ENCODE data around the gene PAOX. TPM values are rescaled to one million over a fixed set of nuclear protein-coding genes. Genes with fewer than 3 reads are reported as not detected.

Gene PAOX
- total RNA-seq, 1 donor from 2014 or later = 4.6 TPM

DNA sequence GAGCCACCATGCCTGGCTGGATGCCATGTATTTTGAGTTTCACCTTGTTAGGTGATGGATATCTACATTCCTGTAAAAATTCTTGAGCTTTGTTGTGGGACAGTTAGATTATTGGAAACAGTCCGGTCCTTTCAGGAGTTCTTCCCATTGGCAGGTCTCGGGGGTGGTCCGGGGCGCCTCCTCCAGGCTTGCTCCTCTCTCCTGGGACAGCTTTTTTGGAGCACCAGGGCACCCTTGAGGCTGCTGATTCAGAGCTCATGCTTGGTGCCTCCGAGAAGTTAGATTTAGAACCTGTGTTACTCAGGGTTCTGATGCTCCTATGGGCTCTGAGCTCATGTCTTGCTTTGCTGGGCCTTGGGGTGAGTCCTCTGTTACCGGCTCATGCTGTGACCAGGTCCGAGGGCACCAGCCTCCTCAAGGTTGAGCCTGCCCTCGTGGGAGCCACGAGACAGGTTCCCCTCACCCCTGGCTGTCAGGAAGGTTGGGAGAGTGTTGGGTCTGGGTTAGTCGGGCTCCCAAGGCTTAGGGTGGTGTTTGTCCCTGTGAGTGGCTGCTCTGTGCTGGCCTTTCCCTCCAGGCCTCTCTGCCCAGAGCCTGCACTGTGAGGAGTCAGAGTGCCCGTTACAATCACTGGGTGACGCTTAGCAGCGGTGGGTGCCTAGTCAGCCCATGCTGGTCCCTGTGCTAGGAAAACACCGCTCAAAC, 39.4 kb downstream of the PAOX start:
- Histone ChIP-seq H3K4me2 (no peak overlapping the region), H3K9ac (no peak overlapping the region), H2AFZ (replicated peaks) (no peak overlapping the region), H3F3A (ENCODE audit: low read depth) (peaks cover 12% of the 10 kb centered on the region), H3K27ac (no peak overlapping the region), H3K9me3 (ENCODE audit: low read depth) (no peaks in the 10 kb centered on the region), H3K36me3 (peaks cover 3% of the 10 kb centered on the region), H3K4me3 (no peak overlapping the region), H3K27me3 (peaks cover 15% of the 10 kb centered on the region), H3K4me1 (no peaks in the 10 kb centered on the region), H3K79me2 (ENCODE audit: low read depth) (peaks cover 3% of the 10 kb centered on the region), H4K20me1 (ENCODE audit: low read depth) (peaks cover 19% of the 10 kb centered on the region)
- Mint-ChIP-seq H3K27ac (no peak overlapping the region), H3K4me3 (no peak overlapping the region), H3K4me1 (no peaks in the 10 kb centered on the region), H3K36me3 (peaks cover 19% of the 10 kb centered on the region), H3K9me3 (peaks cover 17% of the 10 kb centered on the region), H3K27me3 (ENCODE audit: insufficient read depth, low read depth) (peaks cover under 1% of the 10 kb centered on the region)
- no peak for TF ChIP-seq EZH2phosphoT487 (IDR thresholded peaks at IDR 0.05)
- TF ChIP-seq, protein P1, sequence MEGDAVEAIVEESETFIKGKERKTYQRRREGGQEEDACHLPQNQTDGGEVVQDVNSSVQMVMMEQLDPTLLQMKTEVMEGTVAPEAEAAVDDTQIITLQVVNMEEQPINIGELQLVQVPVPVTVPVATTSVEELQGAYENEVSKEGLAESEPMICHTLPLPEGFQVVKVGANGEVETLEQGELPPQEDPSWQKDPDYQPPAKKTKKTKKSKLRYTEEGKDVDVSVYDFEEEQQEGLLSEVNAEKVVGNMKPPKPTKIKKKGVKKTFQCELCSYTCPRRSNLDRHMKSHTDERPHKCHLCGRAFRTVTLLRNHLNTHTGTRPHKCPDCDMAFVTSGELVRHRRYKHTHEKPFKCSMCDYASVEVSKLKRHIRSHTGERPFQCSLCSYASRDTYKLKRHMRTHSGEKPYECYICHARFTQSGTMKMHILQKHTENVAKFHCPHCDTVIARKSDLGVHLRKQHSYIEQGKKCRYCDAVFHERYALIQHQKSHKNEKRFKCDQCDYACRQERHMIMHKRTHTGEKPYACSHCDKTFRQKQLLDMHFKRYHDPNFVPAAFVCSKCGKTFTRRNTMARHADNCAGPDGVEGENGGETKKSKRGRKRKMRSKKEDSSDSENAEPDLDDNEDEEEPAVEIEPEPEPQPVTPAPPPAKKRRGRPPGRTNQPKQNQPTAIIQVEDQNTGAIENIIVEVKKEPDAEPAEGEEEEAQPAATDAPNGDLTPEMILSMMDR (IDR thresholded peaks at IDR 0.05) = no peak
- TF ChIP-seq EZH2 (IDR thresholded peaks at IDR 0.05) = no peak
- no peak for DNase-seq (ENCODE audit: low spot score)

DNA sequence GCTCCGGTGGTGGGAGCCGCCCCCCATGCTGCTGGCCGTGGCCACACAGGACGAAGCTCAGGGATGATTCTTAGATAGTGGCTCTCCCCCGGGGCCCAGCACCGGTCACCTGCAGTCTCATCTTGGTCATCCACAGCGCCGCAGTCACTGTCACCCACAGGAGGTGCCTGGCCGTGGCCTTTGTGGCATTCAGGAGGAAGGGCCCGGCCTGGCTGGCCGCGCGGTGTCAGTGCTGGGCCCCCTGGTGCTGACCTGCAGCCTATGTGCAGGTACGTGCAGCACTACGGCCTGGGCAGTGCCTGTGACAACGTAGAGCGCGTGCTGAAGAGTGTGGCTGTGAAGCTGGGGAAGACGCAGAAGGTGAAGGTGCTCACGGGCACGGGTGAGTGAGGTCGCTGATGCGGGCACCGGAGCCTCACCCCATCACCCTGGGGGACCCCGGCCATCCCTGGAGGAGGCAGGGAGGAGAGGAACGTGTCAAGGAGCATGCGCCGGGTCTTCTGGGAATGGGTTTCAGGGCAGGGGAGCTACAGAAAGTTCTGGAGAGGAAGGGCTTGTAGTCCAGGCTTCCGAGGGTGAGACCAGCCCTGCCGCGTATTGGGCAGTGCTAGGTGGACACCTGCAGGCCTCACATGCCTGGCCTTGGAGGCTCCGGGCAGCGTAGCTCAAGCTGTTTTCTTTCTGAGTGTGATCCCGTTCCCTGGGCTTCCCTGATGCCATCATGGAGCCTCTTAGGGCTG, 40.3 kb downstream of the PAOX start:
- no peak overlapping the region for H3K27ac ChIP-seq
- peaks cover 13% of the 10 kb centered on the region for H3K9me3 Mint-ChIP-seq
- DNase-seq (ENCODE audit: low spot score) = no peak
- peaks cover 12% of the 10 kb centered on the region for H3F3A ChIP-seq (ENCODE audit: low read depth)
- H2AFZ ChIP-seq (replicated peaks) = no peak overlapping the region
- no peak overlapping the region for H3K4me3 ChIP-seq
- TF ChIP-seq EZH2 (IDR thresholded peaks at IDR 0.05) = no peak
- TF ChIP-seq, protein P1 (IDR thresholded peaks at IDR 0.05) = no peak
- TF ChIP-seq EZH2phosphoT487 (IDR thresholded peaks at IDR 0.05) = no peak
- H3K4me1 ChIP-seq = no peaks in the 10 kb centered on the region
- H3K4me3 Mint-ChIP-seq = no peak overlapping the region
- no peak overlapping the region for H3K4me2 ChIP-seq
- peaks cover 16% of the 10 kb centered on the region for H3K36me3 Mint-ChIP-seq
- no peaks in the 10 kb centered on the region for H3K79me2 ChIP-seq (ENCODE audit: low read depth)
- H3K36me3 ChIP-seq = no peaks in the 10 kb centered on the region
- no peaks in the 10 kb centered on the region for H3K4me1 Mint-ChIP-seq
- peaks cover 3% of the 10 kb centered on the region for H3K27me3 Mint-ChIP-seq (ENCODE audit: insufficient read depth, low read depth)
- H3K27ac Mint-ChIP-seq = no peak overlapping the region
- H3K9ac ChIP-seq = no peak overlapping the region
- H3K9me3 ChIP-seq (ENCODE audit: low read depth) = no peaks in the 10 kb centered on the region
- peaks cover 19% of the 10 kb centered on the region for H4K20me1 ChIP-seq (ENCODE audit: low read depth)
- peaks cover 18% of the 10 kb centered on the region for H3K27me3 ChIP-seq

DNA sequence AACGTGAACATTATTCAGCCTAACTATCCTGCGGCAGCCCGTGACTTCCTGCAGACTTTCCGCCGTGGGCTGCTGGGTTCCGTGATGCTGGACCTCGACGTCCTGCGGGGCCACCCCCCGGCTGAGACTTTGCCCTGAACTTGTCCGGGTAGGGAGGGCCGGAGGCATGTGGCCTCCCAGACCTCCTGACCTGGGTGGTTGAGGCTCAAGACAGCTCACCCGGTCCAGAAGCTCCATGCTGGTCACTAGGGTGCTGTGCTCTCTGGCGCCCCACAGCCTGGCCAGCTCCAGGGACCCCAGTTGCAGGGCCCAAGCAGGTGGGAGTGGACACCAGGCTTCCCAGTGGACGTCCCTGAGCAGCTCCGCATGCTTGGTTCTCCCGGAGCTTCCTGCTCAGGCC, 41.0 kb downstream of the PAOX start:
- Histone ChIP-seq H4K20me1 (ENCODE audit: low read depth) (peaks cover 19% of the 10 kb centered on the region), H3K4me1 (no peaks in the 10 kb centered on the region), H3K79me2 (ENCODE audit: low read depth) (no peaks in the 10 kb centered on the region), H3K27me3 (peaks cover 23% of the 10 kb centered on the region), H3K9me3 (ENCODE audit: low read depth) (no peaks in the 10 kb centered on the region), H3K4me2 (no peak overlapping the region), H3K9ac (no peak overlapping the region), H3K27ac (no peak overlapping the region), H3K4me3 (no peak overlapping the region), H3K36me3 (no peaks in the 10 kb centered on the region), H2AFZ (replicated peaks) (no peak overlapping the region), H3F3A (ENCODE audit: low read depth) (peaks cover 12% of the 10 kb centered on the region)
- Mint-ChIP-seq H3K4me3 (no peak overlapping the region), H3K9me3 (peaks cover 10% of the 10 kb centered on the region), H3K27ac (no peak overlapping the region), H3K36me3 (peaks cover 13% of the 10 kb centered on the region), H3K4me1 (no peaks in the 10 kb centered on the region), H3K27me3 (ENCODE audit: insufficient read depth, low read depth) (peaks cover 3% of the 10 kb centered on the region)
- DNase-seq (ENCODE audit: low spot score) = no peak
- no peak for TF ChIP-seq EZH2 (IDR thresholded peaks at IDR 0.05)

DNA sequence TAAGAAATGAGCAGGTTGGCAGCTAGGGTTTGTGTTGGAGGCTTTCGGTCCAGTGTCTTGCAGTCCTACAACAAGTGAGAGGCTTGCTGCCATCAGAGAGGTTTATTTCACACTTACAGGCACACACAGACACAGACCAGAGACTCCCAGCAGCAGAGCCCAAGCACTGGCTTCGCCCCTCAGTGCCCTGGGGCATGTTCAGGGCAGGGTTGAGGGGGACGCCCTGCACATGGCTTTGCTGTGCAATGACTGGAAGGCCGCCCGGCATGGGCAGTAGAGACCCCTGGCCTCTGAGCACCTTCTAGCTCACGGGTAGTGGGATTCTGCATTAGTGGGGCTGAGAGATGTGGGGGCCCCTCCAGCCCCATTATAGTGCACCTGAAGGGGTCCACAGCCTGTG, 41.5 kb downstream of the PAOX start:
- H4K20me1 ChIP-seq (ENCODE audit: low read depth) = peaks cover 19% of the 10 kb centered on the region
- H3F3A ChIP-seq (ENCODE audit: low read depth) = peaks cover 12% of the 10 kb centered on the region
- peaks cover 28% of the 10 kb centered on the region for H3K27me3 ChIP-seq
- H3K27ac ChIP-seq = no peak overlapping the region
- no peak overlapping the region for H3K4me3 Mint-ChIP-seq
- peaks cover 5% of the 10 kb centered on the region for H3K9me3 Mint-ChIP-seq
- DNase-seq (ENCODE audit: low spot score) = no peak
- peaks cover 3% of the 10 kb centered on the region for H3K27me3 Mint-ChIP-seq (ENCODE audit: insufficient read depth, low read depth)
- H3K79me2 ChIP-seq (ENCODE audit: low read depth) = no peaks in the 10 kb centered on the region
- H3K4me1 Mint-ChIP-seq = no peaks in the 10 kb centered on the region
- no peaks in the 10 kb centered on the region for H3K36me3 ChIP-seq
- H3K4me2 ChIP-seq = no peak overlapping the region
- TF ChIP-seq EZH2 (IDR thresholded peaks at IDR 0.05) = no peak
- TF ChIP-seq, protein P1 (IDR thresholded peaks at IDR 0.05) = no peak
- no peak for TF ChIP-seq EZH2phosphoT487 (IDR thresholded peaks at IDR 0.05)
- H3K27ac Mint-ChIP-seq = no peak overlapping the region
- H2AFZ ChIP-seq (replicated peaks) = no peak overlapping the region
- no peaks in the 10 kb centered on the region for H3K9me3 ChIP-seq (ENCODE audit: low read depth)
- H3K9ac ChIP-seq = no peak overlapping the region
- no peak overlapping the region for H3K4me3 ChIP-seq
- no peaks in the 10 kb centered on the region for H3K4me1 ChIP-seq
- peaks cover 7% of the 10 kb centered on the region for H3K36me3 Mint-ChIP-seq
